Cardiac muscle cell (in vitro differentiated cells and primary cell): ENCODE measurements around the gene MRPS14. TPM values are rescaled to one million over a fixed set of nuclear protein-coding genes. Genes with fewer than 3 reads are reported as not detected.

Experiments
- DNase-seq, 2 donors: peaks; one replicate each; pipeline versions ENCODE4 v3.0.0 to v3.0.0-alpha.2; 2010 to 2017; ENCODE audit warnings: low read depth in 1 of 2, low spot score in 1 of 2
- H3K27ac ChIP-seq: fragments of 200-600 bp; sonication (generic); 2 replicates; pipeline ENCODE4 v1.5.1; 2016
- H3K27me3 ChIP-seq: fragments of 200-600 bp; sonication (generic); 2 replicates; pipeline ENCODE4 v1.6.0; 2016; ENCODE audit warnings: control low read depth
- H3K36me3 ChIP-seq: fragments of 200-600 bp; sonication (generic); 2 replicates; pipeline ENCODE4 v1.5.1; 2016; ENCODE audit warnings: control low read depth
- H3K4me1 ChIP-seq: fragments of 200-600 bp; sonication (generic); 2 replicates; pipeline ENCODE4 v1.8.1; 2017; ENCODE audit warnings: low read depth, mild to moderate bottlenecking, mixed run types
- H3K4me3 ChIP-seq: fragments of 200-600 bp; sonication (generic); 2 replicates; pipeline ENCODE4 v1.5.1; 2016; ENCODE audit warnings: mild to moderate bottlenecking
- H3K9me3 ChIP-seq: fragments of 200-600 bp; sonication (generic); 2 replicates; pipeline ENCODE4 v1.5.1; 2017; ENCODE audit warnings: low read depth, mild to moderate bottlenecking, control low read depth
- polyA plus RNA-seq: library from polyadenylated mRNA; unstranded; fragments of >200 nt; fragmentation: Nextera tagmentation; extraction: Ambion mirVana; gene quantifications from 2 replicates; pipeline ENCODE4 v1.2.1, GENCODE V29; 2016
- total RNA-seq: library from RNA; depleted of rRNA; stranded (reverse); fragments of >200 nt; gene quantifications from 2 replicates; pipeline ENCODE4 v1.2.3, GENCODE V29; 2016
- TF ChIP-seq, protein P1 (sequence below): IDR thresholded peaks from 2 replicates; pipeline ENCODE4 v1.5.1; 2012; ENCODE audit warnings: low read depth, mild to moderate bottlenecking, low read length

Gene MRPS14
- total and polyA plus RNA-seq, 2 experiments from 2014 or later = 27.5 to 73.8 TPM

DNA sequence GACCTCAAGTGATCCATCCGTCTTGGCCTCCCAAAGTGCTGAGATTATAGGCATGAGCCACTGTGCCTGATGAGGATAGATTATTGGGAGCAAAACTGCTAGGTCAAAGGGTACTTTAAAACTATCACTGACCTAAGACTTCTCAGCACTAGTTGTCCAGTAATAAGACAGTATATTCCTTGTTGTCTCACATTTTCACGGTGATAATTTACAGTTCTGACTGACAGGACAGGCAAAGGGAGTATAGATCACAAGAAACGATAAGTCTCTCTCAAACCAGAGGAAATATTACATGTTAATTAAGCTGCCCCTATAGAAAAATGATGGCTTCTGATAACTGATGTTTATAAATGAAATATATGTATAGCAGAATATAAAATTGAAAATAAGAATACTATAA, 3.7 kb downstream of the MRPS14 start:
- Histone ChIP-seq H3K27ac (no peak overlapping the region), H3K9me3 (no peaks in the 10 kb centered on the region), H3K27me3 (no peaks in the 10 kb centered on the region), H3K36me3 (peaks cover 33% of the 10 kb centered on the region), H3K4me3 (no peak overlapping the region), H3K4me1 (peaks cover 6% of the 10 kb centered on the region)
- TF ChIP-seq, protein P1, sequence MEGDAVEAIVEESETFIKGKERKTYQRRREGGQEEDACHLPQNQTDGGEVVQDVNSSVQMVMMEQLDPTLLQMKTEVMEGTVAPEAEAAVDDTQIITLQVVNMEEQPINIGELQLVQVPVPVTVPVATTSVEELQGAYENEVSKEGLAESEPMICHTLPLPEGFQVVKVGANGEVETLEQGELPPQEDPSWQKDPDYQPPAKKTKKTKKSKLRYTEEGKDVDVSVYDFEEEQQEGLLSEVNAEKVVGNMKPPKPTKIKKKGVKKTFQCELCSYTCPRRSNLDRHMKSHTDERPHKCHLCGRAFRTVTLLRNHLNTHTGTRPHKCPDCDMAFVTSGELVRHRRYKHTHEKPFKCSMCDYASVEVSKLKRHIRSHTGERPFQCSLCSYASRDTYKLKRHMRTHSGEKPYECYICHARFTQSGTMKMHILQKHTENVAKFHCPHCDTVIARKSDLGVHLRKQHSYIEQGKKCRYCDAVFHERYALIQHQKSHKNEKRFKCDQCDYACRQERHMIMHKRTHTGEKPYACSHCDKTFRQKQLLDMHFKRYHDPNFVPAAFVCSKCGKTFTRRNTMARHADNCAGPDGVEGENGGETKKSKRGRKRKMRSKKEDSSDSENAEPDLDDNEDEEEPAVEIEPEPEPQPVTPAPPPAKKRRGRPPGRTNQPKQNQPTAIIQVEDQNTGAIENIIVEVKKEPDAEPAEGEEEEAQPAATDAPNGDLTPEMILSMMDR = no peak
- no peak for DNase-seq

DNA sequence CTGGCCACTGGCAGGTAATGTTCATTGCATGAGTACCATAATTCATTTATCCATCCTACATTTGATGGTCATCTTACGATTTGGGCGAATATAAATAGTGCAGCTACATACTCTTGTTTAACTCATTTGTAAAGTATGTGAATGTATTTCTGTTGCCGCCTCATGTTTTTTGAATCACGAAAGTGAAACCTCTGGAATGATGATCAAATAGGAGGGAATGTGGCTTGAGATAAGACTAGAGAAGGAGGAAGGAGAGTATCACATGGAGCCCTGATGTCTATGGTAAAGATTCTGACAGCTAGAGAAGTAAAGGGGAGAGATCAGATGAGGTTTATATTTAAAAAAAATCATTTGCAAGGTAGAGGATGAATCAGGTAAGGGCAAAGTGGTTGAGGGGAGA, 8.0 kb downstream of the MRPS14 start:
- TF ChIP-seq, protein P1 = no peak
- Histone ChIP-seq H3K27ac (no peak overlapping the region), H3K4me1 (no peaks in the 10 kb centered on the region), H3K36me3 (peaks cover 72% of the 10 kb centered on the region), H3K9me3 (no peaks in the 10 kb centered on the region), H3K27me3 (no peaks in the 10 kb centered on the region), H3K4me3 (no peak overlapping the region)
- DNase-seq = peak in 1 of 2 donors; percentile 69

GRCh38 chr1:175013445-175013844, 9.8 kb downstream of the MRPS14 start:
- no peak for DNase-seq
- peaks cover 86% of the 10 kb centered on the region for H3K36me3 ChIP-seq

DNA sequence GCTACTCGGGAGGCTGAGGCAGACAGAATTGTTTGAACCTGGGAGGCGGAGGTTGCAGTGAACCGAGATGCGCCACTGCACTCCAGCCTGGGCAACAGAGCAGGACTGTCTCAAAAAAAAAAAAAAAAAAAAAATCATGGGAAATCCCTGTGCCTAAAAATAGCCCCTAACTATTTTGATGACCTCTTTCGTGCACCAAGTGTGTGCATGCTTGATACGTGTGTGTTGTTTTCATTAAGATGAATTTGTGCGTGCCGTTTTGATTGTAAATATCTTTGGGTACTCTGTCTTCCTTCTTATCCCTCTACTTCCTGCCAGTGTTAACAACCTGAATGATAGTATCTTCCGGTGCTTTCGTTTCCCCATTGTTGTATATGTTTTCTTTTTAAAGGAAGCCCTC, 13.7 kb downstream of the MRPS14 start:
- TF ChIP-seq, protein P1 = no peak
- H3K4me1 ChIP-seq = no peaks in the 10 kb centered on the region
- no peak overlapping the region for H3K27ac ChIP-seq
- H3K36me3 ChIP-seq = peaks cover 78% of the 10 kb centered on the region
- no peak for DNase-seq
- H3K9me3 ChIP-seq = no peaks in the 10 kb centered on the region
- no peaks in the 10 kb centered on the region for H3K27me3 ChIP-seq
- H3K4me3 ChIP-seq = no peak overlapping the region

More at GRCh38 chr1:175013445-175013844, 9.8 kb downstream of the MRPS14 start:
- TF ChIP-seq, protein P1 = no peak
- no peak overlapping the region for H3K27ac ChIP-seq
- H3K27me3 ChIP-seq = no peaks in the 10 kb centered on the region
- H3K4me1 ChIP-seq = no peaks in the 10 kb centered on the region
- no peaks in the 10 kb centered on the region for H3K9me3 ChIP-seq
- H3K4me3 ChIP-seq = no peak overlapping the region

- TF ChIP-seq, protein P1 = no peak
- no peaks in the 10 kb centered on the region for H3K9me3 ChIP-seq
- H3K4me1 ChIP-seq = no peaks in the 10 kb centered on the region
- DNase-seq = no peak
- H3K27me3 ChIP-seq = no peaks in the 10 kb centered on the region
- H3K4me3 ChIP-seq = no peak overlapping the region
- peak overlapping the region; percentile 8 for H3K27ac ChIP-seq
- peaks cover 38% of the 10 kb centered on the region for H3K36me3 ChIP-seq
Measured at GRCh38 chr1:175005085-175005783, 18.0 kb downstream of the MRPS14 start.
